Tibial nerve (tissue), 4 donors: Measurements from ENCODE around the gene KRT84.

Experiments
- EP300 ChIP-seq, 2 donors: sonication (generic); formaldehyde crosslinking; IDR thresholded peaks; one replicate each; pipeline ENCODE4 v1.6.1; 2017; ENCODE audit warnings: antibody characterized with exemption in 2 of 2, mild to moderate bottlenecking in 1 of 2
- POLR2A ChIP-seq, 2 donors: fragments of 450-650 bp; IDR thresholded peaks; one replicate each; pipeline ENCODE4 v1.6.1; 2017; ENCODE audit warnings: antibody characterized with exemption in 2 of 2, mild to moderate bottlenecking in 2 of 2, moderate library complexity in 2 of 2
- TF ChIP-seq, protein P1 (sequence below), 5 experiments: fragments of 200-600 bp in 3 of 5; fragments of 450-650 bp in 2 of 5; sonication (generic) in 3 of 5; IDR thresholded peaks; one replicate each; pipeline ENCODE4 v1.5.1; 2016 to 2019; ENCODE audit warnings: antibody characterized with exemption in 5 of 5, mild to moderate bottlenecking in 3 of 5, moderate library complexity in 2 of 5

DNA sequence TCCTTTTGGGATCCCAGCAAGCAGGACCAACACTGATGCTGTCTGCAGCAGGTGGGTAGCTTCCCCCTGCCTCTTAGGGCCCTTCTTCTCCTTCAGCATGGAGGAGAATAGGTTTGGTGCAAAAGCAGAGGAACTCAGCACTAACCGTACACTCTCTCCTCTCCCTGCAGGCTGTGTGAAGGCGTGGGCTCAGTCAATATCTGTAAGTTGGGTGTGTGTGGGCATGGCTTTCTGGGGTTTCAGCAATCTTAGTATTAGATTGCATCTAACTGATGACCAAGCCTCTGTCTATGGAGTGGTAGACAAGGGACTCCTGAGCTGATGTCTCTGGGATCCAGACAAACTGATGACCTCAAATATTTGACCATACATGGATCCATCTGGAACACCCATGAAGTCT is 32.5 kb downstream of the KRT84 start:
- TF ChIP-seq, protein P1, sequence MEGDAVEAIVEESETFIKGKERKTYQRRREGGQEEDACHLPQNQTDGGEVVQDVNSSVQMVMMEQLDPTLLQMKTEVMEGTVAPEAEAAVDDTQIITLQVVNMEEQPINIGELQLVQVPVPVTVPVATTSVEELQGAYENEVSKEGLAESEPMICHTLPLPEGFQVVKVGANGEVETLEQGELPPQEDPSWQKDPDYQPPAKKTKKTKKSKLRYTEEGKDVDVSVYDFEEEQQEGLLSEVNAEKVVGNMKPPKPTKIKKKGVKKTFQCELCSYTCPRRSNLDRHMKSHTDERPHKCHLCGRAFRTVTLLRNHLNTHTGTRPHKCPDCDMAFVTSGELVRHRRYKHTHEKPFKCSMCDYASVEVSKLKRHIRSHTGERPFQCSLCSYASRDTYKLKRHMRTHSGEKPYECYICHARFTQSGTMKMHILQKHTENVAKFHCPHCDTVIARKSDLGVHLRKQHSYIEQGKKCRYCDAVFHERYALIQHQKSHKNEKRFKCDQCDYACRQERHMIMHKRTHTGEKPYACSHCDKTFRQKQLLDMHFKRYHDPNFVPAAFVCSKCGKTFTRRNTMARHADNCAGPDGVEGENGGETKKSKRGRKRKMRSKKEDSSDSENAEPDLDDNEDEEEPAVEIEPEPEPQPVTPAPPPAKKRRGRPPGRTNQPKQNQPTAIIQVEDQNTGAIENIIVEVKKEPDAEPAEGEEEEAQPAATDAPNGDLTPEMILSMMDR (IDR thresholded peaks at IDR 0.05), result no peak
- TF ChIP-seq EP300 (IDR thresholded peaks at IDR 0.05), result no peak
- no peak for TF ChIP-seq POLR2A (IDR thresholded peaks at IDR 0.05)
